Rectal smooth muscle tissue (tissue), 1 donor: ENCODE measurements around the gene CCR2.

ENCODE experiments used
- H3K27ac ChIP-seq: one replicate; pipeline ENCODE4 v1.7.0; 2013; ENCODE audit warnings: low read depth, low read length, inconsistent platforms
- H3K27me3 ChIP-seq: one replicate; pipeline ENCODE4 v1.7.0; 2013; ENCODE audit warnings: low read length; ENCODE audit not compliant: control insufficient read depth, insufficient read depth
- H3K36me3 ChIP-seq: one replicate; pipeline ENCODE4 v1.7.0; 2013; ENCODE audit warnings: low read length; ENCODE audit not compliant: control insufficient read depth, insufficient read depth
- H3K4me1 ChIP-seq: one replicate; pipeline ENCODE4 v1.7.0; 2013; ENCODE audit warnings: low read length; ENCODE audit not compliant: control insufficient read depth, insufficient read depth
- H3K4me3 ChIP-seq: one replicate; pipeline ENCODE4 v1.7.0; 2013; ENCODE audit warnings: low read length
- H3K9ac ChIP-seq: one replicate; pipeline ENCODE4 v1.7.0; 2013; ENCODE audit warnings: low read length

CCR2 gene

DNA sequence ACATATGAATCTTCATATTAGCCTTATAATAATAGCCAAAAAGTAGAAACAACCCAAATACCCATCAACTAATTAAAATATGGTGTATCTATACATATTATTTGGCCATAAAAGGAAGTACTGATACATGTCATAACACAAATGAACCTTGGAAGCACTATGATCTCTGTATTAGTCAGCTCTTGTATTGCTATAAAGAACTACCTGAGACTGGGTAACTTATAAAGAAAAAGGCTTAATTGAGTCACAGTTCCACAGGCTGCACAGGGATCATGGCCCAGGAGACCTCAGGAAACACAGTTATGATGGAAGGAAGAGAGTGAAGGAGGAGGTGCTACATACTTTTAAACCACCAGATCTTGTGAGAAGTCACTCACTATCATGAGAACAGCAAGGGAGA, 16.0 kb upstream of the CCR2 start:
- H3K4me3 ChIP-seq: no peak overlapping the region
- H3K27me3 ChIP-seq: no peaks in the 10 kb centered on the region
- no peaks in the 10 kb centered on the region for H3K4me1 ChIP-seq
- H3K9ac ChIP-seq: no peak overlapping the region
- no peak overlapping the region for H3K27ac ChIP-seq
- H3K36me3 ChIP-seq: no peaks in the 10 kb centered on the region

DNA sequence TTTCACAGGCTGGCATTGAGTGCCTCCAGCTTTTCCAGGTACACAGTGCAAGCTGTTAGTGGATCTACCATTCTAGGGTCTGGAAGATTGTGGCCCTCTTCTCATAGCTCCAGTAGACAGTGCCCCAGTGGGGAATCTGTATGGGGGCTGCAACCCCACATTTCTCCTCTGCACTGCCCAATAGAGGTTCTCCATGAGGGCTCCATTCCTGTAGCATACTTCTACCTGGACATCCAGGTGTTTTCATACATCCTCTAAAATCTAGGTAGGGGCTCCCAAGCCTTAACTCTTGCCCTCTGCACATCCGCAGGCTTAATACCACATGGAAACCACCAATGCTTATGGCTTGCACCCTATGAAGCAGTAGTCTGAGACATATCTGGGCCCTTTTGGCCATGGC, 15.1 kb upstream of the CCR2 start:
- H3K9ac ChIP-seq: no peak overlapping the region

DNA sequence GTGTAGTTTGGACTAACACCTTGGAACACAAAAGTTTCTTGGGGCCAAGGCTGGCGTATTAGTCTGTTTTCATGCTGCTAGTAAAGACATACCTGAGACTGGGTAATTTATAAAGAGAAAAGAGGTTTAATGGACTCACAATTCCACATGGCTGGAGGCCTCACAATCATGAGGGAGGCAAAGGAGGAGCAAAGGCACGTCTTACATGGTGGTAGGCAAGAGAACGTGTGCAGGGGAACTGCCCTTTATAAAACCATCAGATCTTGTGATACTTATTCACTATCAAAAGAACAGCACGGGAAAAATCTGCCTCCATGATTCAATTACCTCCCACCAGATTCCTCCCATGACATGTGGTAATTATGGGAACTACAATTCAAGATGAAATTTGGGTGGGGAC, 9.4 kb upstream of the CCR2 start:
- no peaks in the 10 kb centered on the region for H3K4me1 ChIP-seq
- no peaks in the 10 kb centered on the region for H3K27me3 ChIP-seq
- no peak overlapping the region for H3K9ac ChIP-seq
- no peak overlapping the region for H3K27ac ChIP-seq
- no peaks in the 10 kb centered on the region for H3K36me3 ChIP-seq
- no peak overlapping the region for H3K4me3 ChIP-seq

More for the DNA sequence above, 15.1 kb upstream of the CCR2 start:
- H3K27ac ChIP-seq: no peak overlapping the region
- H3K4me1 ChIP-seq: no peaks in the 10 kb centered on the region
- H3K4me3 ChIP-seq: no peak overlapping the region
- no peaks in the 10 kb centered on the region for H3K27me3 ChIP-seq
- no peaks in the 10 kb centered on the region for H3K36me3 ChIP-seq

DNA sequence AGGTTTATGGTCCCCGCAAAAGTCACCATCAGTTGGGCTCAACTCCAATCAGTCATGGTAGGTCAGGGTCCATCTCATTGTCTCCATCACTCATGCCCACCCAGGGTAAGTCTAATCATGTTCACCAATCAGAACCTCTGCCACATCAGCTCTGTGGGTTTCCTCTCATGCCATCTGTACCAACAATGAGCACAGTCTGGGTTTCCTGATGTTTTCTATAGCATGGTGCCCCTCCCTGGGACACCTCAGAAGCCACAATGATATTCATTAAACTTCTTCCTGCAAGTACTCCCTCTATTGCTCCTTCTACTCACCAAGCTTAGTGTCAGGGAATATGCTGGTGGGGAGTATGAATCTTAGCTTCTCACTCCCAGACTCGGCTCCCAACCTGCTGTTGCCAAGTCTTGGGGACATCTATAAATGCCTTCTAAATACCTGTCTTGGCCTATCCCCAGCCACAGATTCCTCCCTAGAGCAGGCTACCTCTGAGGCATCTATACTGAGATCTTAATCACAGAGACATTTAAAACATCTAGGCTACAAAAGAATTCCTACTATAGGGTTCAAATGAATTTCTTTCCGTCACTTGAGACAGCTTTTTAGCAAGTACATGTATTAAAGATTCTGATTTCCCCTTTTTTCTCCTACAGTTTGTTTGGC, 5.0 kb upstream of the CCR2 start:
- no peaks in the 10 kb centered on the region for H3K36me3 ChIP-seq
- no peak overlapping the region for H3K4me3 ChIP-seq
- H3K27ac ChIP-seq: no peak overlapping the region
- H3K4me1 ChIP-seq: no peaks in the 10 kb centered on the region
- no peak overlapping the region for H3K9ac ChIP-seq
- H3K27me3 ChIP-seq: no peaks in the 10 kb centered on the region

DNA sequence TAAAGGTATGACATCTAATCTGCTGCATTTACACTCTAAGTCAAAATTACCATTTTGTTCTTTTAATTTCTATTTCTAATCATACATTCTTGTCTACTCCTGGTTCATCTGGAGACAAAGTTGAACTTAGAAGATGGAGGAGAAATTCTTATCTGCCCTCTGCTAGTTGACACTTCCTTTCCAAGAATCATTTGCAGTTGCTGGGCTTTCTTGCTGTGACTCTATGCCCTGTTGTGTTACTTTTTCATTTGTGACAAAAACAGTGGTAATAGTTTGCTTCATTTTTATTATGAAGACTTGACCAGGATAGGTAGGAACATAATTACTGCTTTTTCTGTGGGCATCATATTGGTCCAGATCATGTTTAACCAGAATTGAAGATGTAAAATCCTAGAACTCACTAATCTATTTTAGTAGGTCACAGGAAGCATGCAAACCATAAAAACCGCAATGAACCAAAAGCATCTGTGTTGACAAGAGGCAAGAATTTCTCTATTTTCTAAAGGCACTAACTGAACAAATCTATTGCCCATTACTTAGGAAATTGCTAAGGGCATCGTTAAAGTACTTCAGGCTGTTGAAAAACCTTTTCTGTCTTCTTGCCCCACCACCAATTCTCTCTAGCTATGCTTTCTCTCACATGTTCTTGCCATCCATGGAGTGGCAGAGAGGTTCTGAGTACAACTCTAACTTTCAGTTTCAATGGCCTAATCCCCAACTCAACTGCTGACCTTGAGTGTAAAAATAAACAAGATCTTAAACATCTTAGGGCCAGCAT, 4.2 kb upstream of the CCR2 start:
- no peaks in the 10 kb centered on the region for H3K27me3 ChIP-seq
- H3K27ac ChIP-seq: no peak overlapping the region
- H3K4me1 ChIP-seq: no peaks in the 10 kb centered on the region
- no peak overlapping the region for H3K9ac ChIP-seq
- H3K36me3 ChIP-seq: no peaks in the 10 kb centered on the region
- H3K4me3 ChIP-seq: no peak overlapping the region

DNA sequence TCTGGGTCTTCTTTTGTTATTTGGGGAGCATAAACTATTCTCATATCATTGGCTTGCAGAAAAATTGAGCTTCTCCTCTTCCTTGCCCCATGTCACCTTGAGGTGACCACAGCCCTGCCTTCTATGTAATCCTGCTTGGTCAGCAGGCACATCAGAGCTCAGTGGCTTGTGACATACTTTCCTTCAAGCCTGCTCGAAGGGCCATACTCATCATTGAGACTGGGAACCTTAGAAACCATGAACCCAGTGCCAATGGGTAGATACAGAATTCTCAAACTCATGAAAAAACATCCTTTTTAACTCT, 3.7 kb upstream of the CCR2 start:
- Histone ChIP-seq H3K36me3 (no peaks in the 10 kb centered on the region), H3K4me3 (no peak overlapping the region), H3K9ac (no peak overlapping the region), H3K27ac (no peak overlapping the region), H3K27me3 (no peaks in the 10 kb centered on the region), H3K4me1 (no peaks in the 10 kb centered on the region)

DNA sequence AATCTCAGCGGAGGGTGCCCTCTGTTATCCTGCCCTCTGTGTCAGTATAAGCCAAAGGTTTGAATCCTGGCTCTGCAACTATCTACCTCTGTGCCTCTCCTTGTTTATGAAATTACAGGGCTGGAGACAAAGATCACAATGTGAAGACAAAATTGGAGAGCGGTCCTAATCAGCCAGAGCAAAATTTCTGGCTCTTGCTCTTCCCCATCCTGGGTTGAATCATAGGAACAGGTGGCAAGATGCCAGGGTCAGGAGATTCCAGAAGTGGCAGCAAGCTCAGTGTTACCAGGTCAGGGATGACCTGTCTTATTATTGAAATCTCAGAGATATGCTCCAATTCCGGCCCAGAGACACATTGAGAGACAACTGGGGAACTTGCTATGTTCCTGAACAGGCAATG, 2.3 kb upstream of the CCR2 start:
- H3K9ac ChIP-seq: no peak overlapping the region
- no peaks in the 10 kb centered on the region for H3K27me3 ChIP-seq
- no peak overlapping the region for H3K27ac ChIP-seq
- no peaks in the 10 kb centered on the region for H3K4me1 ChIP-seq
- no peaks in the 10 kb centered on the region for H3K36me3 ChIP-seq
- no peak overlapping the region for H3K4me3 ChIP-seq

DNA sequence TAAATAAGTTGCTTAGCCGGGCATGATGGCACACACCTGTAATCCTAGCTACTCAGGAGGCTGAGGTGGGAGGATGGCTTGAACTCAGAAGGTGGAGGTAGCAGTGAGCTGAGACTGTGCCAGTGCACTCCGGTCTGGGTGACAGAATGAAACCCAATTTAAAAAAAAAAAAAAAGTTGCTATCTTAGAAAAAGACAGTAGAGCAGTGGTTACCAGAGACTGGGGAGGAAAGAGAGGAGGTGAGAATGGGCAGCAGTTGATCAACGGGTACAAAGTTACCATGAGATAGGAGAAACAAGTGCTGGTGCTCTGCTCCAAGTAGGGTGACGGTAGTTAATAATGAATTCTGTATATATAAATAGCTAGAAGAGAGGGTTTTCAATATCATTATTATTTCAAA, 821 bp upstream of the CCR2 start:
- Histone ChIP-seq H3K27ac (no peak overlapping the region), H3K4me3 (no peak overlapping the region), H3K27me3 (no peaks in the 10 kb centered on the region), H3K4me1 (no peaks in the 10 kb centered on the region), H3K9ac (no peak overlapping the region), H3K36me3 (no peaks in the 10 kb centered on the region)

DNA sequence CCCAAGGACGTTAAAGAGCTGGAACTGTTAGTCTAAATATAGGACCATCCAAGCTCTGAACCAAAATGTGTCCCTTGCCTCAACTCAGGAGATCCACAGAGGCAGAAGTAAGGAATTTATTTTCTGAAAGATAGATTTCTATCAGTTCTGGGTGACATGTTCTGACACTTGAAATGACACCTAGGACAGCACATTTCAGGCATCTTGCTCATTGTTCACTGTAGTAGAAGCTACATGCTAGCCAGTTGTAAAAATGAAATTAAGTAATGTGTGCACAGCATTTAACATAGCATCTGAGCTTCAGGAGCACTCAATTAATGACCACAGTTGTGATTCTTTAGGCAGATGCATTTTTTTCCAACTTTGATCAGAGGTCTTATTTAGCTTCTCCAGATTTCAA, 567 bp downstream of the CCR2 start:
- Histone ChIP-seq H3K4me3 (no peak overlapping the region), H3K27me3 (no peaks in the 10 kb centered on the region), H3K9ac (no peak overlapping the region), H3K27ac (no peak overlapping the region), H3K4me1 (no peaks in the 10 kb centered on the region), H3K36me3 (no peaks in the 10 kb centered on the region)

DNA sequence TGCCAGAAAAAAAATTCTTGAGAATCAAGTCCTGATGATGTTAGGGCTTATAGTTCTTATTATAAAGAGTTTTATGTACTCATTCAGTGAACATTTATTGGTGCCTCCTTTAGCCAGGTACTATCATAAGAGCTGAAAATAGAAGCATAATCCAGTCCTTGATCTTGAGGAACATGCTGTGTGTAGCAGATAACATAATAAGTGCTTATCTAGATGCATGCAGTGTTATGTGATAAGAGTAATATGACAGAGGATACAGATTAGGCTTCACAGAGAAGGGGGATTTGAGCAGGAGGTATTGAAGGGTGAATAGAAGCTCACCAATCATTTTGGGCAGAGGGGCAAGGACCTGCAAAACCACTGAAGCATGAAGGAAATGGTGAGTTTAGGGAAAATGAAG, 1.1 kb downstream of the CCR2 start:
- Histone ChIP-seq H3K9ac (no peak overlapping the region), H3K27ac (no peak overlapping the region), H3K36me3 (no peaks in the 10 kb centered on the region), H3K27me3 (no peaks in the 10 kb centered on the region), H3K4me3 (no peak overlapping the region), H3K4me1 (no peaks in the 10 kb centered on the region)

DNA sequence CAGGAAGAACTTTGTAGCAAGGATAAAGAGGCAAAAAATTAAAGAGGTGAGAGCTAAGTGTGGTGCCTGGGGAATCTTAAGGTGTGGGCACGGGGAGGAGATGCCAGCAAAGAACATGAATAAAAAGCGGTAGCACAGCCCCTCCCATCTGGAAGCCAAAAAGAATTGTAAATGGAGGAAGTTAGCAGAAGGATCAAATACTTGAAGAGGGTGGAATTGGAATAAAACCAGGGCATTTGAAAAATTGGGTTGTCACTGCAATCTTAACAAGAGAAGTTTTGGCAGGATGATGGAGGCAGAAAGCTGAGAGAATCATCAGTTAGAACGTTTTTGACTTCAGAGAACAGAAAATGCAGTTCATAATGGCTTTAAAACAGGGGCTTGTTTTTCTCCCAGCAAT, 2.4 kb downstream of the CCR2 start:
- H3K4me1 ChIP-seq: no peaks in the 10 kb centered on the region
- H3K27me3 ChIP-seq: no peaks in the 10 kb centered on the region
- no peak overlapping the region for H3K9ac ChIP-seq
- H3K36me3 ChIP-seq: no peaks in the 10 kb centered on the region
- no peak overlapping the region for H3K4me3 ChIP-seq
- no peak overlapping the region for H3K27ac ChIP-seq

DNA sequence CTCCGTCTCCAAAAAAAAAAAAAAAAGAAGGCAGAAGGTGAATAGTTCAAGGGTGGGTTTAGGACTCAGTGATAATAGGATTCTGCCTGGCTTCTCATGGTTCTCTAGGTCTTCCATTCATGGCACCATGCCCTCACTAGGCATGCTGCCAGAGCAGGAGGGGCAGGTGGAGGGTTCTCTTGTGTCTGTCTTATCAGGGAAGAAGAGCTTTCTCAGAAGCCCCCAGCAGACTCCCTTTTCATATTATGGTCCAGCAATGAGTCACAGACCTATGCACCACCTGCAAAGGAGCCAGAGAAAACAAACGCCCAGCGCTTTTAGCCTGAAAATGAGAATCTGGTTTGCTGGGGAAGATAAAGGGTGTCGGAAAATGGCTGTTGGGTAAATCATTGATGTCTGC, 3.0 kb downstream of the CCR2 start:
- no peaks in the 10 kb centered on the region for H3K4me1 ChIP-seq
- no peak overlapping the region for H3K27ac ChIP-seq
- H3K4me3 ChIP-seq: no peak overlapping the region
- no peaks in the 10 kb centered on the region for H3K27me3 ChIP-seq
- H3K9ac ChIP-seq: no peak overlapping the region
- H3K36me3 ChIP-seq: no peaks in the 10 kb centered on the region

DNA sequence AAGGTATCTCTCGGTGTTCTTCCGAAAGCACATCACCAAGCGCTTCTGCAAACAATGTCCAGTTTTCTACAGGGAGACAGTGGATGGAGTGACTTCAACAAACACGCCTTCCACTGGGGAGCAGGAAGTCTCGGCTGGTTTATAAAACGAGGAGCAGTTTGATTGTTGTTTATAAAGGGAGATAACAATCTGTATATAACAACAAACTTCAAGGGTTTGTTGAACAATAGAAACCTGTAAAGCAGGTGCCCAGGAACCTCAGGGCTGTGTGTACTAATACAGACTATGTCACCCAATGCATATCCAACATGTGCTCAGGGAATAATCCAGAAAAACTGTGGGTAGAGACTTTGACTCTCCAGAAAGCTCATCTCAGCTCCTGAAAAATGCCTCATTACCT, 4.6 kb downstream of the CCR2 start:
- no peak overlapping the region for H3K27ac ChIP-seq
- H3K4me1 ChIP-seq: no peaks in the 10 kb centered on the region
- no peaks in the 10 kb centered on the region for H3K36me3 ChIP-seq
- H3K9ac ChIP-seq: no peak overlapping the region
- no peak overlapping the region for H3K4me3 ChIP-seq
- no peaks in the 10 kb centered on the region for H3K27me3 ChIP-seq
